ENCODE measurements around the gene HOGA1. TPM values are rescaled to one million over a fixed set of nuclear protein-coding genes. Genes with fewer than 3 reads are reported as not detected.
A peak's percentile ranks its signal among the peaks of the same experiment; 100 is the strongest.
"Not testable (repeated sequence)": the region's sequence is repeated elsewhere in the genome, so short reads cannot be mapped to it uniquely, and the experiment has no call there.

Gene HOGA1
- total and polyA plus RNA-seq, 2 donors: 0.18 to 0.19 TPM

- no peaks in the 10 kb centered on the region for H3K36me3 ChIP-seq (ENCODE audit: control insufficient read depth in 2 of 2, insufficient read depth in 2 of 2, low read length in 1 of 2)
- no peak overlapping the region for H3K4me3 ChIP-seq (ENCODE audit: low read length in 2 of 2)
- H3K27ac ChIP-seq (ENCODE audit: low read depth in 1 of 2, low read length in 1 of 2): no peak overlapping the region
- H3K27me3 ChIP-seq (ENCODE audit: control insufficient read depth in 2 of 2, insufficient read depth in 1 of 2, low read length in 1 of 2): peaks cover 0 to 6% of the 10 kb centered on the region in 2 donors
- DNase-seq (ENCODE audit: low read depth in 6 of 9, low spot score in 9 of 9): no peak
- H3K9me3 ChIP-seq (ENCODE audit: control insufficient read depth in 2 of 2, insufficient read depth in 1 of 2, low read length in 1 of 2): peaks cover 0 to 6% of the 10 kb centered on the region in 2 donors
- peaks cover 2 to 13% of the 10 kb centered on the region in 2 donors for H3K4me1 ChIP-seq (ENCODE audit: control insufficient read depth in 2 of 2, insufficient read depth in 2 of 2, low read length in 2 of 2)
- 96% methylated on average over 1 of the region's 1 CpG for WGBS
Measured at GRCh38 chr10:97635577-97635976, 51.4 kb downstream of the HOGA1 start.

GRCh38 chr10:97639090-97639489, 54.9 kb downstream of the HOGA1 start:
- H3K27ac ChIP-seq (ENCODE audit: low read depth in 1 of 2, low read length in 1 of 2); H3K4me3 ChIP-seq (ENCODE audit: low read length in 2 of 2); H3K9me3 ChIP-seq (ENCODE audit: control insufficient read depth in 2 of 2, insufficient read depth in 1 of 2, low read length in 1 of 2); DNase-seq (ENCODE audit: low read depth in 6 of 9, low spot score in 9 of 9); H3K27me3 ChIP-seq (ENCODE audit: control insufficient read depth in 2 of 2, insufficient read depth in 1 of 2, low read length in 1 of 2); H3K36me3 ChIP-seq (ENCODE audit: control insufficient read depth in 2 of 2, insufficient read depth in 2 of 2, low read length in 1 of 2): not testable (repeated sequence)
- H3K4me1 ChIP-seq (ENCODE audit: control insufficient read depth in 2 of 2, insufficient read depth in 2 of 2, low read length in 2 of 2): peaks cover 11 to 12% of the 10 kb centered on the region in 2 donors
- WGBS: 96% methylated on average over 3 of the region's 3 CpGs

GRCh38 chr10:97640174-97640867, 56.1 kb downstream of the HOGA1 start, which contains the start of gene PI4K2A:
Gene PI4K2A, plus strand, starts transcription at chr10:97640671. Its CDS starts 72 bp downstream, at chr10:97640743.
- no peaks in the 10 kb centered on the region for H3K9me3 ChIP-seq (ENCODE audit: control insufficient read depth in 2 of 2, insufficient read depth in 1 of 2, low read length in 1 of 2)
- peaks cover 11 to 12% of the 10 kb centered on the region in 2 donors for H3K4me1 ChIP-seq (ENCODE audit: control insufficient read depth in 2 of 2, insufficient read depth in 2 of 2, low read length in 2 of 2)
- H3K4me3 ChIP-seq (ENCODE audit: low read length in 2 of 2): peak within 1 kb of the TSS; percentile 65 to 88
- 2% methylated on average over 54 of the region's 54 CpGs for WGBS
- H3K27ac ChIP-seq (ENCODE audit: low read depth in 1 of 2, low read length in 1 of 2): peak within 1 kb of the TSS; percentile 51 to 70
- peaks cover 0 to 9% of the 10 kb centered on the region in 2 donors for H3K27me3 ChIP-seq (ENCODE audit: control insufficient read depth in 2 of 2, insufficient read depth in 1 of 2, low read length in 1 of 2)
- H3K36me3 ChIP-seq (ENCODE audit: control insufficient read depth in 2 of 2, insufficient read depth in 2 of 2, low read length in 1 of 2): peaks cover 6 to 15% of the 10 kb centered on the region in 2 donors
- DNase-seq (ENCODE audit: low read depth in 6 of 9, low spot score in 9 of 9): peak; percentile 91 to 99 (median 97)

- H3K27me3 ChIP-seq (ENCODE audit: control insufficient read depth in 2 of 2, insufficient read depth in 1 of 2, low read length in 1 of 2): peaks cover 0 to 9% of the 10 kb centered on the region in 2 donors
- H3K4me1 ChIP-seq (ENCODE audit: control insufficient read depth in 2 of 2, insufficient read depth in 2 of 2, low read length in 2 of 2): peaks cover 11 to 12% of the 10 kb centered on the region in 2 donors
- H3K36me3 ChIP-seq (ENCODE audit: control insufficient read depth in 2 of 2, insufficient read depth in 2 of 2, low read length in 1 of 2): peaks cover 6 to 15% of the 10 kb centered on the region in 2 donors
- WGBS: 4% methylated on average over 67 of the region's 67 CpGs
- H3K4me3 ChIP-seq (ENCODE audit: low read length in 2 of 2): peak overlapping the region; percentile 65 to 88
- no peaks in the 10 kb centered on the region for H3K9me3 ChIP-seq (ENCODE audit: control insufficient read depth in 2 of 2, insufficient read depth in 1 of 2, low read length in 1 of 2)
- peak overlapping the region; percentile 51 to 70 for H3K27ac ChIP-seq (ENCODE audit: low read depth in 1 of 2, low read length in 1 of 2)
- DNase-seq (ENCODE audit: low read depth in 6 of 9, low spot score in 9 of 9): peak in 6 of 9 donors; percentile 18 to 52 (median 36)
Measured at GRCh38 chr10:97640868-97641811, 57.0 kb downstream of the HOGA1 start.

GRCh38 chr10:97642471-97643159, 58.4 kb downstream of the HOGA1 start:
- DNase-seq (ENCODE audit: low read depth in 6 of 9, low spot score in 9 of 9); H3K27me3 ChIP-seq (ENCODE audit: control insufficient read depth in 2 of 2, insufficient read depth in 1 of 2, low read length in 1 of 2); H3K4me3 ChIP-seq (ENCODE audit: low read length in 2 of 2); H3K9me3 ChIP-seq (ENCODE audit: control insufficient read depth in 2 of 2, insufficient read depth in 1 of 2, low read length in 1 of 2): not testable (repeated sequence)
- WGBS: 98% methylated on average over 13 of the region's 13 CpGs
- Histone ChIP-seq H3K4me1 (ENCODE audit: control insufficient read depth in 2 of 2, insufficient read depth in 2 of 2, low read length in 2 of 2) (peaks cover 11 to 12% of the 10 kb centered on the region in 2 donors), H3K36me3 (ENCODE audit: control insufficient read depth in 2 of 2, insufficient read depth in 2 of 2, low read length in 1 of 2) (peaks cover 11 to 15% of the 10 kb centered on the region in 2 donors), H3K27ac (ENCODE audit: low read depth in 1 of 2, low read length in 1 of 2) (peak overlapping the region in 1 of 2 donors; percentile 13)

GRCh38 chr10:97643441-97643985, 59.3 kb downstream of the HOGA1 start:
- WGBS: 98% methylated on average over 4 of the region's 4 CpGs
- H3K9me3 ChIP-seq (ENCODE audit: control insufficient read depth in 2 of 2, insufficient read depth in 1 of 2, low read length in 1 of 2): no peaks in the 10 kb centered on the region
- peaks cover 0 to 9% of the 10 kb centered on the region in 2 donors for H3K27me3 ChIP-seq (ENCODE audit: control insufficient read depth in 2 of 2, insufficient read depth in 1 of 2, low read length in 1 of 2)
- no peak overlapping the region for H3K4me3 ChIP-seq (ENCODE audit: low read length in 2 of 2)
- no peak for DNase-seq (ENCODE audit: low read depth in 6 of 9, low spot score in 9 of 9)
- H3K36me3 ChIP-seq (ENCODE audit: control insufficient read depth in 2 of 2, insufficient read depth in 2 of 2, low read length in 1 of 2): peaks cover 11 to 15% of the 10 kb centered on the region in 2 donors
- H3K27ac ChIP-seq (ENCODE audit: low read depth in 1 of 2, low read length in 1 of 2): no peak overlapping the region
- H3K4me1 ChIP-seq (ENCODE audit: control insufficient read depth in 2 of 2, insufficient read depth in 2 of 2, low read length in 2 of 2): peaks cover 11 to 12% of the 10 kb centered on the region in 2 donors

- Histone ChIP-seq H3K27me3 (ENCODE audit: control insufficient read depth in 2 of 2, insufficient read depth in 1 of 2, low read length in 1 of 2) (peaks cover 0 to 9% of the 10 kb centered on the region in 2 donors), H3K36me3 (ENCODE audit: control insufficient read depth in 2 of 2, insufficient read depth in 2 of 2, low read length in 1 of 2) (peaks cover 11 to 15% of the 10 kb centered on the region in 2 donors), H3K27ac (ENCODE audit: low read depth in 1 of 2, low read length in 1 of 2) (no peak overlapping the region), H3K4me1 (ENCODE audit: control insufficient read depth in 2 of 2, insufficient read depth in 2 of 2, low read length in 2 of 2) (peaks cover 11 to 12% of the 10 kb centered on the region in 2 donors), H3K9me3 (ENCODE audit: control insufficient read depth in 2 of 2, insufficient read depth in 1 of 2, low read length in 1 of 2) (no peaks in the 10 kb centered on the region), H3K4me3 (ENCODE audit: low read length in 2 of 2) (no peak overlapping the region)
- DNase-seq (ENCODE audit: low read depth in 6 of 9, low spot score in 9 of 9): no peak
- WGBS: 98% methylated on average over 4 of the region's 4 CpGs
Measured at GRCh38 chr10:97644936-97645335, 60.7 kb downstream of the HOGA1 start.

- Histone ChIP-seq H3K9me3 (ENCODE audit: control insufficient read depth in 2 of 2, insufficient read depth in 1 of 2, low read length in 1 of 2) (no peaks in the 10 kb centered on the region), H3K27ac (ENCODE audit: low read depth in 1 of 2, low read length in 1 of 2) (no peak overlapping the region), H3K36me3 (ENCODE audit: control insufficient read depth in 2 of 2, insufficient read depth in 2 of 2, low read length in 1 of 2) (peaks cover 26 to 29% of the 10 kb centered on the region in 2 donors), H3K4me3 (ENCODE audit: low read length in 2 of 2) (no peak overlapping the region), H3K27me3 (ENCODE audit: control insufficient read depth in 2 of 2, insufficient read depth in 1 of 2, low read length in 1 of 2) (no peaks in the 10 kb centered on the region), H3K4me1 (ENCODE audit: control insufficient read depth in 2 of 2, insufficient read depth in 2 of 2, low read length in 2 of 2) (no peaks in the 10 kb centered on the region)
- DNase-seq (ENCODE audit: low read depth in 6 of 9, low spot score in 9 of 9): no peak
- WGBS: 100% methylated on average over 1 of the region's 1 CpG
Measured at GRCh38 chr10:97647556-97647955, 63.4 kb downstream of the HOGA1 start.
